Measurements from ENCODE around the gene C4BPA.

The C4BPA gene

GRCh38 chr1:207194197-207194596 lies 90.2 kb downstream of the C4BPA start:
- DNase-seq, result no peak

Data from CD4-positive, alpha-beta T cell treated with Interferon gamma for 1 hour (primary cell).